Skeletal muscle satellite cell (primary cell): ENCODE results near the gene PKLR.

Source experiments
- H3K27me3 ChIP-seq: 2 replicates; pipeline ENCODE4 v1.7.0; 2013; ENCODE audit warnings: low read length; ENCODE audit not compliant: control insufficient read depth, insufficient read depth
- H3K36me3 ChIP-seq: 2 replicates; pipeline ENCODE4 v1.7.0; 2013; ENCODE audit warnings: mild to moderate bottlenecking, control low read depth, low read length; ENCODE audit not compliant: insufficient read depth
- H3K4me1 ChIP-seq: 2 replicates; pipeline ENCODE4 v1.7.0; 2013; ENCODE audit warnings: low read length; ENCODE audit not compliant: control insufficient read depth, insufficient read depth
- H3K4me2 ChIP-seq: 2 replicates; pipeline ENCODE4 v1.7.0; 2013; ENCODE audit warnings: mild to moderate bottlenecking, low read length
- H3K4me3 ChIP-seq: 2 replicates; pipeline ENCODE4 v1.7.0; 2013; ENCODE audit warnings: low read length
- H3K9ac ChIP-seq: 2 replicates; pipeline ENCODE4 v1.7.0; 2013; ENCODE audit warnings: mild to moderate bottlenecking, low read depth, low read length, moderate library complexity
- H3K9me3 ChIP-seq: replicated peaks from 2 replicates; pipeline ENCODE4 v1.7.0; 2013; ENCODE audit warnings: mild to moderate bottlenecking, control low read depth, low read length

Gene PKLR

DNA sequence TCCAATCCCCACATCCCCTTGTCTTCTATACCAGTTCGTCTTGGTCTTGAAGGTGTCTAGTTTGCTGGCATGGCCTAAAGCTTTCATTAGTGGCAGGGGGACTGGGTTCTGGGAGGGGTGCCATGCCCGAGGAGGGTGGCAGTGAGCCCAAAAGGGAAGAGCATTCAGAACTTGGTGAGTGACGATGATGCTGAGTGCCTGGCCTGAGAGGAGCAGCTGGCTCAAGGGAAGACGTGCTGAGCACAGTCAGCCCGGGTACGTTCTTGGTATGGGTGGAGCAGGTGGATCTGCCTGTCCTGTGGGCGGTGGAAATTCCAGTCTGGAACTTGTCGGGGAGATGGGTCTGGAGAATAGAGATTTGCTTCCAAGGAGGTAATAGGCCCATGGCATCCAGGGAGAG is 12.0 kb upstream of the PKLR start:
- H3K4me1 ChIP-seq: peaks cover 13% of the 10 kb centered on the region
- no peaks in the 10 kb centered on the region for H3K27me3 ChIP-seq
- H3K36me3 ChIP-seq: peaks cover 39% of the 10 kb centered on the region
- no peak overlapping the region for H3K4me2 ChIP-seq
- no peak overlapping the region for H3K9ac ChIP-seq
- no peak overlapping the region for H3K4me3 ChIP-seq
- H3K9me3 ChIP-seq: no peaks in the 10 kb centered on the region

DNA sequence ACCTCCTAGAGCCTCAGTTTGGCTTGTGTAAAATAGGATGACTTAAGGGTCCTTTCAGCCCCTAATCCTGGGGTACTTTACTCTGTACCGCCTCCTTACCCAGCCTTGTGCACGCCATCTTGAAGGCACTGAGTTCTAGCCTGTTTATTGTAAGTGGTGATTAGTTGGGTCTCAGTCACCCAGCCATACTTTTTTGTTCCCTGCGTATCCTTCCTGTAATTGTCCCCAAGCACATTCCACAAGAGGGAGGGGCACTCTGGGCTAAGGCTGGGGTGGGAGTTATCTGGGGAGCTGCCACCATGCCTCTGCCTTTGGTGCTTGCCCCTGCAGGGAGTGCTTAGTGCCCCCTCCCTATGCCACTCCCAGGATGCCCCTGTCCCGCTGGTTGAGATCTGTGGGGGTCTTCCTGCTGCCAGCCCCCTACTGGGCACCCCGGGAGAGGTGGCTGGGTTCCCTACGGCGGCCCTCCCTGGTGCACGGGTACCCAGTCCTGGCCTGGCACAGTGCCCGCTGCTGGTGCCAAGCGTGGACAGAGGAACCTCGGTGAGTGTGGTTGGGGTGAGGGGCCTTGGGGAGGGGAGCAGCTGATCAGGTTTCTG is 8.3 kb upstream of the PKLR start:
- Histone ChIP-seq H3K4me3 (peak overlapping the region; percentile 92), H3K36me3 (peaks cover 24% of the 10 kb centered on the region), H3K9me3 (no peaks in the 10 kb centered on the region), H3K4me2 (peak overlapping the region; percentile 88), H3K9ac (peak overlapping the region; percentile 94), H3K4me1 (peaks cover 17% of the 10 kb centered on the region), H3K27me3 (no peaks in the 10 kb centered on the region)

DNA sequence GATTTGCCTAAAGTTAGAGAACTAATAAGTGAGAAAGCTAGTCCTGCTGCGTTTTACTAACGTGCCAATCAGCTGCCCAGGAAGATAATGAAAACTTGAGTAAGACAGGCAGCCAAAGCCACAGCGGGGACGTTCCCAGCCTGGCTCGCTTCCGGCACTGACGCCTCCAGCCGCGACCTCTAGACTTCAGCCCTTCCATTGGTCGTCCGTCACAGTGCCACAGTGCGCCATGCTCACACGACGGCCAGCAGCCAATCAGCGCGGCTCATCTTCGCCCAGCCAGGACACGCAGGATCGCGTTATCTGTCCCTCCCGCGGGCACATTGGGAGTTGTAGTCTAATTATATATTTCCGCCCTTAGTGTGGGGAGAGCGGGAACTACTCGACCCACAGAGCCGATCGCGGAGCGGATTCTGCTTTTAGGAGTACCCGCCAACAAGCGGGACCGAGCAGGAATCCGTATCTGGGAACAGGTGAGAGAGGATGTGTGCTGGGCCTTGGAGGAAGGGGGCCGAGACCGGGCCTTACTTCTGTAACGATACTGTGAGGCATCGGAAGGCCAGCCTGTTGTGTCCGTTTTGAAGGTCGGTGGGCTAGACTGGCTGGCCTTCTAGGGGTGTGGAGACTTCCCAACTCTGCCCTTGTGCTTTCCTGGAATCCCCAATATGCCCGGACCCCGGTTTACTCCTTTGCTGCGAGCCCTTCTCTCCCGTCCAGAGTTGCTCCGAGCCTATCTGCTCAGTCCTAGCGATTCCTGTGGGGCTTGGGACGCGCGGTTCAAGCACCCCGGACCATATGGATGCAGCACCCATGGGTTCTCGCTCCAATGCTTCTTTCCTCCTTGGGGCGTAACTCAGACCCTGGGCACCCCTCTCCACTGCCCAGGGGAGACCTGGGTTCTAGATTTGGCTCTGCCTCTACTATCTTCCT is 7.5 kb upstream of the PKLR start, which contains the start of gene FDPS:
Gene FDPS, plus strand, starts transcription at position 374 of the 930 bp plus-strand sequence. CDS start 924 bp downstream, outside the sequence.
- H3K9ac ChIP-seq: peak within 1 kb of the TSS; percentile 94
- peaks cover 17% of the 10 kb centered on the region for H3K4me1 ChIP-seq
- peaks cover 22% of the 10 kb centered on the region for H3K36me3 ChIP-seq
- H3K4me2 ChIP-seq: peak within 1 kb of the TSS; percentile 88
- H3K4me3 ChIP-seq: peak within 1 kb of the TSS; percentile 92
- no peaks in the 10 kb centered on the region for H3K9me3 ChIP-seq
- H3K27me3 ChIP-seq: no peaks in the 10 kb centered on the region

- Histone ChIP-seq H3K9me3 (no peaks in the 10 kb centered on the region), H3K4me2 (no peak overlapping the region), H3K4me1 (peaks cover 17% of the 10 kb centered on the region), H3K27me3 (no peaks in the 10 kb centered on the region), H3K9ac (no peak overlapping the region), H3K36me3 (peaks cover 12% of the 10 kb centered on the region), H3K4me3 (no peak overlapping the region)
Observed at GRCh38 chr1:155307247-155307740, 6.1 kb upstream of the PKLR start.

- no peaks in the 10 kb centered on the region for H3K27me3 ChIP-seq
- no peak overlapping the region for H3K9ac ChIP-seq
- no peak overlapping the region for H3K4me3 ChIP-seq
- peaks cover 17% of the 10 kb centered on the region for H3K4me1 ChIP-seq
- peaks cover 7% of the 10 kb centered on the region for H3K36me3 ChIP-seq
- H3K4me2 ChIP-seq: no peak overlapping the region
- no peaks in the 10 kb centered on the region for H3K9me3 ChIP-seq
Observed at GRCh38 chr1:155305881-155306391, 4.7 kb upstream of the PKLR start.

GRCh38 chr1:155304558-155305063 is 3.4 kb upstream of the PKLR start:
- no peak overlapping the region for H3K9ac ChIP-seq
- H3K4me3 ChIP-seq: no peak overlapping the region
- H3K27me3 ChIP-seq: no peaks in the 10 kb centered on the region
- no peaks in the 10 kb centered on the region for H3K36me3 ChIP-seq
- H3K4me1 ChIP-seq: peaks cover 6% of the 10 kb centered on the region
- H3K4me2 ChIP-seq: no peak overlapping the region
- no peaks in the 10 kb centered on the region for H3K9me3 ChIP-seq

DNA sequence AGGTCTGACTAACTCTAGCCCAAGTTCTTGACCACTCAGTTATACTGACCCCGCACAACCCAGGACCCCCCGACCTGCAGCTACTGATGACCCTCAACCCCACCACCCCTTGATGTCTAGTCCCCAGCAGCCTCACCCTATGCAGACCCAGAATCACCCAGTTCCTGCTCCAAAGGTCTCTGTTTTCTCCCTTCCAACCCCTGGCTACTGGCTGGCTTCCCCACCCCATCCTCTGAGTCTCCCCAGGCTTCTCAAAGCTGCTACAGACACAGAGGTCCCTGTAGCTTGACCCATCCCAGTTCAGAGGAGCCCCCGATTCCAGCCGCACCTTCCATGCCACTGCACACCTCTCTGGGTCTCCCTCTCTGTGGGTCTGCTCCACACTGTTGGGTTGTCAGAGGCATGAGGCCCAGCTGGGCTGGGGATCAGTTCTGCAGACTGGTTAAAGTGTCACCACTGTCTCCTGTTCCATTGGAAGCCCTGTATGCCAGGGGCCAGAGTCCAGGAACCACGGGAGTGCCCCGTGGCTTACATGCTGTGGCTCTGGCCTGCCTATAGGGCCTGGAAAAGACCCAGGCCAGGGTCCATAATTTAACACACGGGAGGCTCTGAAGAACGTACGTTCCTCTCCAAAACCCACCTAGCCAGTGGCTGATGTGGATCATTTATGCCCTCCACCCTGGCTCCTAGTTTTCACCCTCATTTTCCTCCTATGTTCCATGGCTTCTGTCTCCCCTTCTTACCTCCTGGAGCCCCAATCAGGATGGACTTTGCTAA is 497 bp downstream of the PKLR start:
- Histone ChIP-seq H3K4me2 (no peak overlapping the region), H3K9ac (no peak overlapping the region), H3K4me1 (peaks cover under 1% of the 10 kb centered on the region), H3K36me3 (no peaks in the 10 kb centered on the region), H3K9me3 (no peaks in the 10 kb centered on the region), H3K27me3 (peaks cover 16% of the 10 kb centered on the region), H3K4me3 (no peak overlapping the region)

DNA sequence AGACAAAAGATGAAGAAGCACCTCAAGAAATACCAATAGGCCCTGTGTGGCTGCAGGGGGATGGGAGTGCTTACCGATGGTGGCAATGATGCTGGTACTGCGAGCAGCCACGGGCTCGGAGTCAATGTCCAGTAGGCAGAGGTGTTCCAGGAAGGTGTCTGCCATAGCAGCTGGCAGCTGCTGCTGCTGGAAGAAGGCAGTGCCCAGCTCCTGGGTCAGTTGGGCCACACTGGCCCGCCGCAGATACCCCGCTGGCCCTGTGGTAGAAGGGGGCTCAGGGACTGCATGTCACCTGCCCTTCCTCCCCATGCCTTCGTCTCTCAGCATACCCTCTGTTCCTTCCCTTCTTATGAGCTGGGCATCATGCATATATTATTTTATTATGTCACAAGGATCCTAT is 1.2 kb downstream of the PKLR start:
- H3K4me2 ChIP-seq: no peak overlapping the region
- H3K27me3 ChIP-seq: peaks cover 23% of the 10 kb centered on the region
- no peak overlapping the region for H3K4me3 ChIP-seq
- no peaks in the 10 kb centered on the region for H3K36me3 ChIP-seq
- no peaks in the 10 kb centered on the region for H3K9me3 ChIP-seq
- H3K4me1 ChIP-seq: peaks cover 7% of the 10 kb centered on the region
- H3K9ac ChIP-seq: no peak overlapping the region

DNA sequence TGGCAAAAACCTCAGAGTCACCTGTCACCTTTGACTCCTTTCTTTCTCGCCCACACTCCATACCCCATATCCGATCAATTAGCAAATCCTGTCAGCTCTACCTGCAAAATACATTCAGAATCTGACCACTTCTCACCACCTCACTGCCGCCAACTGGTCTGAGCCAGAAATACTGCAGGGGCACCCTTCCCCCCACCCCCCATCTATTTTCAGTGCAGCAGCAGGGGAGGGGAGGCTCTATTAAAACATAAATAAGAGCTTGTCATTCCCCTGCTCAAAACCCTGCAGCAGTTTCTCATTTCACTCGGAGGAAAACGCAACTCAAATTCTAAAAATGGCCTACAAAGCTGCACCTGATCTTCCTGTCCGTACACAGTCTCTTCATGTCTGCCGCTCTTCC is 3.9 kb downstream of the PKLR start:
- Histone ChIP-seq H3K4me3 (no peak overlapping the region), H3K4me1 (peaks cover 10% of the 10 kb centered on the region), H3K4me2 (no peak overlapping the region), H3K9ac (no peak overlapping the region), H3K27me3 (peaks cover 46% of the 10 kb centered on the region), H3K36me3 (no peaks in the 10 kb centered on the region), H3K9me3 (no peaks in the 10 kb centered on the region)

DNA sequence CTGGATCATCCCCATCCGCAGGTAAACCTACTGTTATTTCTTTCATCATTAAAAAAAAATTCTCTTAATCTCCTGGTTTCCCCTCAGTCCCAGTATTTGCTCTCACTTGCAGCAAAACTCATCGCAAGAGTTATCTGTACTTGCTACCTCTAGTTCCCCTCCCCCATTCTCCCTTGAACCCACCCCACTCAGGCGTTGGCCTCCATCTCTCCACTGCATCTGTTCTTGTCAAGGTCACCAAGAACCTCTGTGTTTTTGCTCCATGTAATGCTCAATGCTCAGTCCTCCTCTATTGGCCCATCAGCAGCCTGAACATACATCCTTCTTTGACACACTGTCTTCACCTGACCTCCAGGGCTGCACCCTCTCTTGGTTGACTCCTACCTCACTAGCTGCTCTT is 4.6 kb downstream of the PKLR start:
- Histone ChIP-seq H3K4me2 (no peak overlapping the region), H3K4me1 (peaks cover 10% of the 10 kb centered on the region), H3K27me3 (peaks cover 49% of the 10 kb centered on the region), H3K36me3 (no peaks in the 10 kb centered on the region), H3K4me3 (no peak overlapping the region), H3K9me3 (no peaks in the 10 kb centered on the region), H3K9ac (no peak overlapping the region)

GRCh38 chr1:155295942-155296267 is 5.3 kb downstream of the PKLR start:
- H3K27me3 ChIP-seq: peaks cover 53% of the 10 kb centered on the region
- no peak overlapping the region for H3K4me3 ChIP-seq
- H3K4me2 ChIP-seq: no peak overlapping the region
- H3K4me1 ChIP-seq: peaks cover 10% of the 10 kb centered on the region
- no peaks in the 10 kb centered on the region for H3K36me3 ChIP-seq
- no peaks in the 10 kb centered on the region for H3K9me3 ChIP-seq
- no peak overlapping the region for H3K9ac ChIP-seq
